PFSK-1 (cell line): Measurements from ENCODE around the gene CDH19.

Experiments
- SIN3A ChIP-seq: IDR thresholded peaks from 2 replicates; pipeline ENCODE4 v1.6.1; 2012; ENCODE audit warnings: mild to moderate bottlenecking, low read length, moderate library complexity, borderline replicate concordance; ENCODE audit not compliant: insufficient read depth
- TAF1 ChIP-seq: IDR thresholded peaks from 2 replicates; pipeline ENCODE4 v1.6.1; 2012; ENCODE audit warnings: low read length, control low read depth, borderline replicate concordance; ENCODE audit not compliant: insufficient read depth

GRCh38 chr18:66615176-66615575, 11.3 kb upstream of the CDH19 start:
- TF ChIP-seq SIN3A (no peak), TAF1 (no peak)
